ENCODE data around the gene IRF8.

IRF8 gene

DNA sequence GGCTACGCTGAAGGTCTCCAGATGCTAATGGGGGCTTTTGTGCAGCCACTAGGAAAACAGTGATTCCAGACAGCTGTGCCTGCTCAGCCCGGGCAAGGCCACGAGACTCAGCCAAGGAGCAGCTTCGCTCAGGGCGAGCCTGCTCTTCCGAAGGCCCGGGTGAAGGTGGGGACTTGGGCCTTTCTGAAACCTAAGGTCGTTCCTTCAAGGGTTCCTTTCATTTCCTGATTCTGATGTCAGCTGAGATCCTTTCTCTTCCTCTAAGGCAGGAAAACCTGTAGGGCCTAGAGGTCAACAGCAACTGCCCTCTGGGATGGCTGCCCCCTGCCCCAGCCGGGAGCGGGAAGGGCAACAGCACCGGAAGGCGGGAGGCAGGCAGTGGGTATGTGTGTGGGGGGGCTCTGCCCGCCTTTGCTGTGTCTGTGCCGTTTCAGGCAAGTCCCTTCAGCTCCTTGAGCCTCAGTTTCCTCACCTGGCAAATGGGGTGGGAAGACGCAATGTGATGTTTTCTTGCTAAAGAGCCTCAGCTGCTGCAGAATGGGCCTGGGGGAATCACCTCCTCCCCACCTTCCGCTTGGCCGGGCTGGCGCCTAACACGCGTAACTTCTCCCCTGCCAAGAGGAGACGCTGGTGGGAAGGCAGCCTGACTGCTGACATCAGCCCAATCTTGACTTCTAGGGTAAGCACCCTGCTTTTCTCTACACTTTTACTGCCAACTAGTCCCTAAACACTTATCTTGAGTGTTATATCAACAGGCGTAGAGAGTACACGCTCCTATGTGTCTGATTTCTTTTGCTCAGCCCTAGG is 32.8 kb downstream of the IRF8 start:
- H3K4me3 ChIP-seq (ENCODE audit: low read depth, low read length), result no peak overlapping the region
- TF ChIP-seq, protein P1, sequence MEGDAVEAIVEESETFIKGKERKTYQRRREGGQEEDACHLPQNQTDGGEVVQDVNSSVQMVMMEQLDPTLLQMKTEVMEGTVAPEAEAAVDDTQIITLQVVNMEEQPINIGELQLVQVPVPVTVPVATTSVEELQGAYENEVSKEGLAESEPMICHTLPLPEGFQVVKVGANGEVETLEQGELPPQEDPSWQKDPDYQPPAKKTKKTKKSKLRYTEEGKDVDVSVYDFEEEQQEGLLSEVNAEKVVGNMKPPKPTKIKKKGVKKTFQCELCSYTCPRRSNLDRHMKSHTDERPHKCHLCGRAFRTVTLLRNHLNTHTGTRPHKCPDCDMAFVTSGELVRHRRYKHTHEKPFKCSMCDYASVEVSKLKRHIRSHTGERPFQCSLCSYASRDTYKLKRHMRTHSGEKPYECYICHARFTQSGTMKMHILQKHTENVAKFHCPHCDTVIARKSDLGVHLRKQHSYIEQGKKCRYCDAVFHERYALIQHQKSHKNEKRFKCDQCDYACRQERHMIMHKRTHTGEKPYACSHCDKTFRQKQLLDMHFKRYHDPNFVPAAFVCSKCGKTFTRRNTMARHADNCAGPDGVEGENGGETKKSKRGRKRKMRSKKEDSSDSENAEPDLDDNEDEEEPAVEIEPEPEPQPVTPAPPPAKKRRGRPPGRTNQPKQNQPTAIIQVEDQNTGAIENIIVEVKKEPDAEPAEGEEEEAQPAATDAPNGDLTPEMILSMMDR (IDR thresholded peaks at IDR 0.05; ENCODE audit: low read depth, low read length), result no peak

DNA sequence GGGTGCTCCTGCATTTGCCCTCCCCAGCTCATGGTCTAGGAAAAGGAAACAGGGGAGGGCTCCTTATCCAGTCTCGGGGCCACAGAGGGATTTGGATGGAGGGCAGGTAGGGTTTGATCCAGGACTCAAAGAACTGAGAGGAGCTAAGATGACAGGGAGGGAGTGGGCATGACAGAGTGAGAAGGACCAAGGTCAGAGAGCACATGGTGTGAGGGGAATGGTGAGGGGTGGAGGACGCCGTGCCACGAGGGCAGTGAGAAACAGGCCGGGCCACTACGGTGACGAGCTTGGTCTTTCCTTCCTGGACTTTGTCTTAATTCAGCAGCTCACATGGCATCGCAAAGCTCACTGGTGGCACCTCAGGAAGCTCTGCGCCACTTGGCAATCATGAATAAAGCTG is 35.2 kb downstream of the IRF8 start:
- no peak overlapping the region for H3K4me3 ChIP-seq (ENCODE audit: low read depth, low read length)
- TF ChIP-seq, protein P1 (IDR thresholded peaks at IDR 0.05; ENCODE audit: low read depth, low read length), result no peak

DNA sequence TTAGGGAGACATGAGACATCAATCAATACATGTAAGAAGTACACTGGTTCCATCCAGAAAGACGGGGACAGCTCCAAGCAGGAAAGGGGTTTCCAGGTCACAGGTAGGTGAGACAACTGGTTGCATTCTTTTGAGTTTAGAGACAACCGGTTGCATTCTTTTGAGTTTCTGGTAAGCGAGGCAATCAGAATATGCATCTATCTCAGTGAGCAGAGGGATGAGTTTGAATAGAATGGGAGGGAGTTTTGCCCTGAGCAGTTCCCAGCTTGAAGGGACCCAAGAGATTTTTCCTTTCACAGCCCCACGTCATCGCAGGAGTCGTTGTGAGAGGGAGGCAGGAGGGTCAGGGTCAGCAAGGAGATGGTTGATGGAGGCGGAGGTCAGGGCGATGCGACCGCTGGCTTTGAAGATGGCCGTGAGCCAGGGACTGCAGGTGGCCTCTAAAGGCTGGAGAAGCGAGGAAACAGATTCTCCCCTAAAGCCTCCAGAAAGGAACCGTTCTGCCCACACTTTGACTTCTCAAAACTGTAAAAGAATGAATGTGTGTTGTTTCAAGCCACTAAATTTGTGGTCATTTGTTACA is 36.5 kb downstream of the IRF8 start:
- TF ChIP-seq, protein P1 (IDR thresholded peaks at IDR 0.05; ENCODE audit: low read depth, low read length), result no peak
- H3K4me3 ChIP-seq (ENCODE audit: low read depth, low read length), result no peak overlapping the region

DNA sequence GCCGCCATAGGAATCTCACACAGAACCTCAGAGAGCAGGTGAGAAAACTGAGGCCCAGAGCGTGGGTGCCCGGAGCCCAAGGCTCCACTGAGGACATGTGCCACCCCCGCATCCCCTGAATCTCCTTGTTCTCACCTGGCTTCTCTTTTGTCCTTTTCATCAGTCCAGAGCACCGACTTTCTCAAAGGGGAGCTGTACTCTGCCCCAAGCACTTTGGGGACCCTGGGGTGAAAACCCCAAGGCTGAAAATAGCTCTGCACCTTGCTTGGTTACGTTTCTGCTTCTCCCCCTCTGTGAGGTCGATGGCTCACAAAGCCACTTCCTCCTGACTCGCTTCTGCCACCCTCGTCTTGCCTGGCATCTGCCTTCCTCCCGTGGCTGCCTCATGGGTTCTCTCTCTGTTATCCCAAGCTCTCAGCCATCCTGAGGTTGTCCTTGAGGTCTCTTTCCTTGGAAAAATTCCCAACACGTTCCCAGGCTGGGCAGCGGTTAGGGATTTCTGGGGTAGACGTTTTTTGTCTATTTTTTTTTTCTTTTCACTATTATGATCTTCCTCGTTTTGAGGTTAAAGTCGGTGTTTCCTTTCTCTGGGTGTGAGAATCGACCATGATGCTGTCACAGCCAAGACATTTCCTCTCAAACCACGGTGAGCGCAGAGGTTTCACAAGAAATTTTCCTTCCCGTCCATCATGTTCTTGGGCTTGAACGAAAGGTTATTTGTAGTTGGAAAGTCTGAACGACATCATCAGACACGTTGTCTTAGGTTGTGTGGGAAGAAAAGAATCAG is 37.2 kb downstream of the IRF8 start:
- no peak overlapping the region for H3K4me3 ChIP-seq (ENCODE audit: low read depth, low read length)
- TF ChIP-seq, protein P1 (IDR thresholded peaks at IDR 0.05; ENCODE audit: low read depth, low read length), result no peak

DNA sequence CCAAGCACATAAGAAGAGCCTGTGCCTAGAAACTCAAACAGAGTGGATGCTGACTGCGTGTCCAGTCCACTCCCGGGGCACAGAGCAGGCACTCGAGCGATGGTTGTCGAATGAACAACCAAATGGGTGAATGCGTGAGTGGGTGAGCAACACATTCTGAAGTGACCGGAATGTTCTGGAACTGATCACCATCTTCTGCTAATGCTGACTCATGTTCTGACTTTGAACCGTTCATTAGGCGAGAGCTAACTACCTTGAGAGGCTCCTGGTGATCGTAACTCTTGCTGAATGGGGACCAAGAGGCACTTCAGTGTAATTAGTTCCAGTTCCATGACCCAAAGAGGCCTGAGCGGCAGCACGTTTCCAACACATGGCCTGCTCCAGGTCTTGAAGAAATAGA is 37.9 kb downstream of the IRF8 start:
- TF ChIP-seq, protein P1 (IDR thresholded peaks at IDR 0.05; ENCODE audit: low read depth, low read length), result no peak
- no peak overlapping the region for H3K4me3 ChIP-seq (ENCODE audit: low read depth, low read length)

DNA sequence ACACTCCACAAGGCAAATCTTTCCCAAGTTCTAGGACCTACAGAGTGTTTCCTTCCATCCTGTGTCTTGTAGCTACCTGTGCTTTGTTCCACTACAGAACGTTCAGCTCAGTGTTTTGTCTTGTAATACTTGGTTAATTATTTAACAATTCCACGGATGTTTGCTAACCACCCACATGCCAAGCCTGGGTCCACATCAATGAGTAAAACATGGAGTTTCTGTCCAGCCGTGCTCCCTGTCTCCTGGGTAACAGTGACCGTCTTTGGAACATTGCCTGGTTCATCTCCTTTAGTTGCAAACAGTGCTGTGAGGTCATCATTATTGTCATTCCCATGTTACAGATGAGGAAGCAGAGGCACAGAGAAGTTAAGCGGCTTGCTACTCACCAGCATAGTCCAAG is 41.3 kb downstream of the IRF8 start:
- no peak overlapping the region for H3K4me3 ChIP-seq (ENCODE audit: low read depth, low read length)
- TF ChIP-seq, protein P1 (IDR thresholded peaks at IDR 0.05; ENCODE audit: low read depth, low read length), result no peak

All from WI38 (cell line).